ENCODE results near the gene MEGF6.

MEGF6 gene

GRCh38 chr1:3644273-3644672 is 33.0 kb upstream of the MEGF6 start:
- no peak for DNase-seq (ENCODE audit: low spot score)

- no peak for DNase-seq (ENCODE audit: low spot score)
Observed at GRCh38 chr1:3642919-3643675, 31.8 kb upstream of the MEGF6 start.

GRCh38 chr1:3641816-3642215 is 30.5 kb upstream of the MEGF6 start:
- no peak for DNase-seq (ENCODE audit: low spot score)

GRCh38 chr1:3641046-3641760 is 29.9 kb upstream of the MEGF6 start:
- DNase-seq (ENCODE audit: low spot score): no peak

- no peak for DNase-seq (ENCODE audit: low spot score)
Observed at GRCh38 chr1:3640121-3640837, 29.0 kb upstream of the MEGF6 start.

GRCh38 chr1:3639397-3639911 is 28.1 kb upstream of the MEGF6 start:
- DNase-seq (ENCODE audit: low spot score): no peak

- no peak for DNase-seq (ENCODE audit: low spot score)
Observed at GRCh38 chr1:3638676-3639075, 27.4 kb upstream of the MEGF6 start.

- no peak for DNase-seq (ENCODE audit: low spot score)
Observed at GRCh38 chr1:3638027-3638426, 26.7 kb upstream of the MEGF6 start.

- DNase-seq (ENCODE audit: low spot score): no peak
Observed at GRCh38 chr1:3636531-3636930, 25.2 kb upstream of the MEGF6 start.

- DNase-seq (ENCODE audit: low spot score): no peak
Observed at GRCh38 chr1:3636080-3636479, 24.8 kb upstream of the MEGF6 start.

- no peak for DNase-seq (ENCODE audit: low spot score)
Observed at GRCh38 chr1:3634059-3634800, 22.9 kb upstream of the MEGF6 start.

- DNase-seq (ENCODE audit: low spot score): no peak
Observed at GRCh38 chr1:3633344-3634058, 22.2 kb upstream of the MEGF6 start.

GRCh38 chr1:3632716-3633343 is 21.5 kb upstream of the MEGF6 start:
- no peak for DNase-seq (ENCODE audit: low spot score)

- DNase-seq (ENCODE audit: low spot score): no peak
Observed at GRCh38 chr1:3632298-3632697, 21.0 kb upstream of the MEGF6 start.

GRCh38 chr1:3631320-3632260 is 20.3 kb upstream of the MEGF6 start:
- no peak for DNase-seq (ENCODE audit: low spot score)

- DNase-seq (ENCODE audit: low spot score): no peak
Observed at GRCh38 chr1:3630914-3631313, 19.6 kb upstream of the MEGF6 start.

- DNase-seq (ENCODE audit: low spot score): no peak
Observed at GRCh38 chr1:3630161-3630611, 18.9 kb upstream of the MEGF6 start.

- DNase-seq (ENCODE audit: low spot score): no peak
Observed at GRCh38 chr1:3629561-3630160, 18.4 kb upstream of the MEGF6 start.

- no peak for DNase-seq (ENCODE audit: low spot score)
Observed at GRCh38 chr1:3628445-3628844, 17.1 kb upstream of the MEGF6 start.

All from HuH-7 (cell line).